HepG2 (cell line): Measurements from ENCODE around the gene PPCDC. TPM values are rescaled to one million over a fixed set of nuclear protein-coding genes. Genes with fewer than 3 reads are reported as not detected.

Experiments used
- ATAC-seq: fragments of 200-7000 bp; cut with Tn5 transposase; 3 replicates; pipeline ENCODE4 v1.9.1; 2020; ENCODE audit warnings: mild to moderate bottlenecking, moderate library complexity
- BruUV-seq: library from RNA; stranded (reverse); fragments of 400-500 nt; replicated peaks from 2 replicates; lab custom pipeline; 2021; lab: Mats Ljungman, UMichigan
- CTCF ChIA-PET: fragments of 300-600 bp; formaldehyde crosslinking; extraction: SDS; loops from one replicate; lab custom pipeline; 2021; ENCODE audit warnings: low total read pairs, inconsistent platforms, low intra/inter-chr PET ratio; lab: Yijun Ruan, JAX
- POLR2A ChIA-PET: fragments of 350-600 bp; sonication (Branson Sonifier 250); formaldehyde crosslinking; loops from one replicate; lab custom pipeline; 2020; ENCODE audit warnings: antibody characterized with exemption, inconsistent platforms; lab: Yijun Ruan, JAX
- DNase-seq: peaks from one replicate; pipeline ENCODE4 v3.0.0-alpha.2; 2015; ENCODE audit warnings: low spot score
- FAIRE-seq: peaks from 3 replicates; lab custom pipeline; 2011; peaks lifted over from hg19 to GRCh38; lab: Jason Lieb, UNC
- H2AFZ ChIP-seq: one replicate; pipeline ENCODE4 v1.6.1; 2011; ENCODE audit warnings: low read length, inconsistent platforms
- H3K27ac ChIP-seq: fragments of 300-600 bp; 3 replicates; pipeline ENCODE4 v1.8.0; 2011; ENCODE audit warnings: mixed run types, mild to moderate bottlenecking, mixed read lengths, low read length, inconsistent platforms; ENCODE audit not compliant: insufficient read depth; ENCODE audit errors: extremely low read length
- H3K27me3 ChIP-seq, 2 experiments: fragments of 200-600 bp in 1 of 2; 2 replicates in 1 of 2; 3 replicates in 1 of 2; pipeline versions ENCODE4 v1.6.0 to v1.8.0; 2011; ENCODE audit warnings: low read length in 2 of 2, mild to moderate bottlenecking in 2 of 2, moderate library complexity in 2 of 2, inconsistent platforms in 1 of 2; ENCODE audit not compliant: insufficient read depth in 2 of 2, control insufficient read depth in 1 of 2
- H3K36me3 ChIP-seq, 2 experiments: fragments of 200-600 bp in 1 of 2; replicated peaks in 1 of 2; 2 replicates in 1 of 2; 3 replicates in 1 of 2; pipeline versions ENCODE4 v1.5.1 to v1.8.0; 2011; ENCODE audit warnings: low read length in 2 of 2, inconsistent platforms in 1 of 2; ENCODE audit not compliant: insufficient read depth in 2 of 2, control insufficient read depth in 1 of 2
- H3K4me1 ChIP-seq: 2 replicates; pipeline ENCODE4 v1.5.1; 2012; ENCODE audit warnings: low read length, inconsistent platforms; ENCODE audit not compliant: insufficient read depth
- H3K4me2 ChIP-seq: 2 replicates; pipeline ENCODE4 v1.6.0; 2011; ENCODE audit warnings: low read depth, low read length, inconsistent platforms
- H3K4me3 ChIP-seq, 3 experiments: fragments of 200-600 bp in 1 of 3; sonication (generic), shearing (Covaris generic) in 1 of 3; replicated peaks in 1 of 3; 2 replicates each; pipeline ENCODE4 v1.5.1; 2011 to 2016; ENCODE audit warnings: low read length in 3 of 3, inconsistent platforms in 2 of 3, low read depth in 2 of 3, mild to moderate bottlenecking in 2 of 3, control low read depth in 1 of 3, mixed read lengths in 1 of 3; ENCODE audit not compliant: insufficient read depth in 1 of 3
- H3K79me2 ChIP-seq: one replicate; pipeline ENCODE4 v1.6.1; 2011; ENCODE audit warnings: low read length, inconsistent platforms; ENCODE audit not compliant: insufficient read depth
- H3K9ac ChIP-seq: 2 replicates; pipeline ENCODE4 v1.6.0; 2011; ENCODE audit warnings: mild to moderate bottlenecking, low read depth, low read length, inconsistent platforms; ENCODE audit not compliant: insufficient read depth
- H3K9me3 ChIP-seq: 2 replicates; pipeline ENCODE4 v1.5.1; 2012; ENCODE audit warnings: mild to moderate bottlenecking, low read length
- H4K20me1 ChIP-seq: 2 replicates; pipeline ENCODE4 v1.6.0; 2011; ENCODE audit warnings: inconsistent platforms, mild to moderate bottlenecking, low read length, moderate library complexity; ENCODE audit not compliant: insufficient read depth
- ETV5 ChIP-seq: IDR thresholded peaks from 2 replicates; pipeline ENCODE4 v1.6.1; 2018; ENCODE audit warnings: missing biosample characterization, missing genetic modification reagents, inconsistent platforms, borderline replicate concordance
- HCFC1 ChIP-seq: fragments of 150-350 bp; IDR thresholded peaks from 2 replicates; pipeline ENCODE4 v1.6.1; 2014; ENCODE audit warnings: low read depth, low read length
- MYPOP ChIP-seq: sonication (generic); formaldehyde crosslinking; IDR thresholded peaks from 2 replicates; pipeline ENCODE4 v1.8.1; 2023; ENCODE audit warnings: mild to moderate bottlenecking, moderate library complexity, missing genetic modification reagents
- NFE2 ChIP-seq: sonication (generic); formaldehyde crosslinking; IDR thresholded peaks from 2 replicates; pipeline ENCODE4 v1.4.0; 2020; ENCODE audit warnings: missing genetic modification reagents
- REL ChIP-seq: sonication (generic); formaldehyde crosslinking; conservative IDR thresholded peaks from 2 replicates; pipeline ENCODE4 v1.8.0; 2022; ENCODE audit warnings: mild to moderate bottlenecking, missing genetic modification reagents, moderate library complexity
- REPIN1 ChIP-seq: sonication (generic); formaldehyde crosslinking; IDR thresholded peaks from 2 replicates; pipeline ENCODE4 v1.8.0; 2022; ENCODE audit warnings: missing genetic modification reagents, low read depth, mild to moderate bottlenecking, borderline replicate concordance
- TCF7L2 ChIP-seq: IDR thresholded peaks from 2 replicates; pipeline ENCODE4 v1.6.1; 2011; ENCODE audit warnings: mild to moderate bottlenecking, low read depth, low read length, moderate library complexity
- TOPORS ChIP-seq: sonication (generic); formaldehyde crosslinking; IDR thresholded peaks from 2 replicates; pipeline ENCODE4 v1.8.0; 2023; ENCODE audit warnings: mild to moderate bottlenecking, missing genetic modification reagents
- TRIM24 ChIP-seq: sonication (generic); formaldehyde crosslinking; IDR thresholded peaks from 2 replicates; pipeline ENCODE4 v1.8.0; 2022; ENCODE audit warnings: mild to moderate bottlenecking, missing genetic modification reagents
- ZBTB25 ChIP-seq: IDR thresholded peaks from 2 replicates; pipeline ENCODE4 v1.6.1; 2018; ENCODE audit warnings: missing genetic modification reagents
- ZNF720 ChIP-seq: sonication (generic); formaldehyde crosslinking; IDR thresholded peaks from 2 replicates; pipeline ENCODE4 v1.4.0; 2020; ENCODE audit warnings: missing genetic modification reagents
- ZNF777 ChIP-seq: sonication (generic); formaldehyde crosslinking; IDR thresholded peaks from 2 replicates; pipeline ENCODE4 v1.4.0; 2020; ENCODE audit warnings: missing genetic modification reagents
- ZNF883 ChIP-seq: sonication (generic); formaldehyde crosslinking; IDR thresholded peaks from 2 replicates; pipeline ENCODE4 v1.5.1; 2020; ENCODE audit warnings: mild to moderate bottlenecking, missing genetic modification reagents; ENCODE audit errors: not compliant biosample characterization
- WGBS: methylation state at CpG from one replicate; pipeline ENCODE4 v1.1.6; 2017; ENCODE audit warnings: low lambda C conversion rate; 5-methylcytosine and 5-hydroxymethylcytosine counted together
- in situ Hi-C: cut with HindIII; loops from 2 replicates; pipeline ENCODE4 v1.10.0; 2017; ENCODE audit warnings: low pct_unique_long_range_greater_than_20kb; ENCODE audit not compliant: extremely low pct_ligation_motif_present
- intact Hi-C: fragments of 100-400 bp; cut with micrococcal nuclease; formaldehyde crosslinking; loops from one replicate; pipeline ENCODE4 v1.10.0; 2022; ENCODE audit not compliant: unreplicated experiment
- polyA plus RNA-seq, 8 experiments: library from polyadenylated mRNA; depleted of rRNA in 3 of 8; stranded (reverse) in 7 of 8; unstranded in 1 of 8; fragments of >200 nt; fragmentation: Illumina TruSeq in 4 of 8; extraction: Trizol in 4 of 8; gene quantifications; 2 replicates each; pipeline versions ENCODE4 v1.2.1 to v1.2.3, GENCODE V29; 2011 to 2016; ENCODE audit warnings: low read depth in 4 of 8, missing spikeins in 1 of 8, mixed read lengths in 1 of 8; ENCODE audit not compliant: insufficient read depth in 1 of 8
- total RNA-seq, 5 experiments: library from RNA; depleted of rRNA; stranded (reverse); fragments of >200 nt; fragmentation: Illumina TruSeq; extraction: Trizol; gene quantifications; 2 replicates each; pipeline ENCODE4 v1.2.3, GENCODE V29; 2016; ENCODE audit warnings: low read depth in 1 of 5
- TF ChIP-seq, protein P1 (sequence below): fragments of 450-650 bp; IDR thresholded peaks from 2 replicates; pipeline ENCODE4 v1.6.1; 2016
- TF ChIP-seq, protein P2 (sequence below): IDR thresholded peaks from 2 replicates; pipeline ENCODE4 v1.6.1; 2016; ENCODE audit warnings: missing biosample characterization, missing genetic modification reagents, low read depth

The PPCDC gene
- total and polyA plus RNA-seq, 2 of the 13 experiments (the other 11 are each of a cell fraction or from before 2014, with no cell fraction given) = 12.3 to 12.8 TPM

GRCh38 chr15:75016431-75016830, 7.0 kb upstream of the PPCDC start:
- ChIA-PET CTCF (no interaction called here), POLR2A (no interaction called here)
- Histone ChIP-seq H3K27ac (no peak overlapping the region), H3K79me2 (no peaks in the 10 kb centered on the region), H2AFZ (no peak overlapping the region), H3K4me3 (no peak overlapping the region), H3K9ac (no peak overlapping the region), H3K36me3 (peaks cover 5 to 36% of the 10 kb centered on the region in 2 experiments), H3K27me3 (no peaks in the 10 kb centered on the region), H3K9me3 (no peaks in the 10 kb centered on the region), H3K4me2 (no peak overlapping the region), H4K20me1 (no peaks in the 10 kb centered on the region), H3K4me1 (no peaks in the 10 kb centered on the region)
- ATAC-seq (no peak), FAIRE-seq (no peak), DNase-seq (no peak)
- in situ Hi-C loops = no loop called here
- BruUV-seq = no TSS peak
- TF ChIP-seq, protein P1, sequence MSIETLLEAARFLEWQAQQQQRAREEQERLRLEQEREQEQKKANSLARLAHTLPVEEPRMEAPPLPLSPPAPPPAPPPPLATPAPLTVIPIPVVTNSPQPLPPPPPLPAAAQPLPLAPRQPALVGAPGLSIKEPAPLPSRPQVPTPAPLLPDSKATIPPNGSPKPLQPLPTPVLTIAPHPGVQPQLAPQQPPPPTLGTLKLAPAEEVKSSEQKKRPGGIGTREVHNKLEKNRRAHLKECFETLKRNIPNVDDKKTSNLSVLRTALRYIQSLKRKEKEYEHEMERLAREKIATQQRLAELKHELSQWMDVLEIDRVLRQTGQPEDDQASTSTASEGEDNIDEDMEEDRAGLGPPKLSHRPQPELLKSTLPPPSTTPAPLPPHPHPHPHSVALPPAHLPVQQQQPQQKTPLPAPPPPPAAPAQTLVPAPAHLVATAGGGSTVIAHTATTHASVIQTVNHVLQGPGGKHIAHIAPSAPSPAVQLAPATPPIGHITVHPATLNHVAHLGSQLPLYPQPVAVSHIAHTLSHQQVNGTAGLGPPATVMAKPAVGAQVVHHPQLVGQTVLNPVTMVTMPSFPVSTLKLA = 0 out of 2 replicates have a peak, but pooled peaks have one; percentile 16
- no peak for TF ChIP-seq TCF7L2
- no peak for TF ChIP-seq REPIN1 (CRISPR knock-in tag)
- intact Hi-C loops = no loop called here
- 98% methylated on average over 13 of the region's 15 CpGs for WGBS

DNA sequence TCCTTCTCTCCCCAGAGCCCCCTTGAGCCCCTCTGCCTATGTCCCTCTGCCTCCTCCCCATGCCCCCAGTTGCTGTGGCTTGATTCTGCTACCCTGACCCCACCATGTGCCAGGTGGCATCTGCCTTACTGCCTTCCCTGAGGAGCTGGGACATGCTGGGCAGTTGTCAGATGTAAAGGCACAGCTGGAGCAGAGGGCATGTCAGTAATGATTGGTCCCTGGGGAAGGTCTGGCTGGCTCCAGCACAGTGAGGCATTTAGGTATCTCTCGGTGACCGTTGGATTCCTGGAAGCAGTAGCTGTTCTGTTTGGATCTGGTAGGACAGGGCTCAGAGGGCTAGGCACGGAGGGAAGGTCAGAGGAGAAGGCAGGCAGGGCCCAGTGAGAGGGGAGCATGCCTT, 3.5 kb upstream of the PPCDC start:
- in situ Hi-C loops = no loop called here
- ChIA-PET CTCF (no interaction called here), POLR2A (no interaction called here)

More for the DNA sequence above, 3.5 kb upstream of the PPCDC start:
- Histone ChIP-seq H3K4me2 (no peak overlapping the region), H3K4me1 (peaks cover 16% of the 10 kb centered on the region), H3K27ac (no peak overlapping the region), H3K9me3 (no peaks in the 10 kb centered on the region), H3K9ac (no peak overlapping the region), H3K79me2 (peaks cover 12% of the 10 kb centered on the region)
- DNase-seq (no peak), ATAC-seq (no peak)
- BruUV-seq = no TSS peak
- TF ChIP-seq MYPOP (CRISPR knock-in tag) (no peak), ETV5 (CRISPR knock-in tag) (no peak), HCFC1 (no peak), ZNF720 (CRISPR knock-in tag) (no peak), TRIM24 (CRISPR knock-in tag) (no peak), ZBTB25 (CRISPR knock-in tag) (no peak), NFE2 (CRISPR knock-in tag) (no peak), TOPORS (no peak), ZNF777 (CRISPR knock-in tag) (no peak), ZNF883 (CRISPR knock-in tag) (no peak), REL (no peak)
- TF ChIP-seq, protein P2, sequence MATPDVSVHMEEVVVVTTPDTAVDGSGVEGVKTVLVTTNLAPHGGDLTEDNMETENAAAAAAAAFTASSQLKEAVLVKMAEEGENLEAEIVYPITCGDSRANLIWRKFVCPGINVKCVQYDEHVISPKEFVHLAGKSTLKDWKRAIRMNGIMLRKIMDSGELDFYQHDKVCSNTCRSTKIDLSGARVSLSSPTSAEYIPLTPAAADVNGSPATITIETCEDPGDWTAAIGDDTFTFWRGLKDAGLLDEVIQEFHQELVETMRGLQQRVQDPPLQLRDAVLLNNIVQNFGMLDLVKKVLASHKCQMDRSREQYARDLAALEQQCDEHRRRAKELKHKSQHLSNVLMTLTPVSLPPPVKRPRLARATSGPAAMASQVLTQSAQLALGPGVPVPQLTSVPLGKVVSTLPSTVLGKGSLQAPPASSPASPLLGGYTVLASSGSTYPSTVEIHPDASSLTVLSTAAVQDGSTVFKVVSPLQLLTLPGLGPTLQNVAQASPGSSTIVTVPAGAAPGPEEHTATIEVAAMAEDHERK (CRISPR knock-in tag) = no peak
- TF ChIP-seq, all 625 proteins: peak for 0
- no peak for FAIRE-seq
- 90% methylated on average over 2 of the region's 3 CpGs for WGBS
- H4K20me1 ChIP-seq = no peaks in the 10 kb centered on the region
- H3K4me3 ChIP-seq = no peak overlapping the region
- H3K36me3 ChIP-seq = peaks cover 4 to 22% of the 10 kb centered on the region in 2 experiments; a peak in 4 of 5 replicates
- intact Hi-C loops = no loop called here
- H3K27me3 ChIP-seq = no peaks in the 10 kb centered on the region
- no peak overlapping the region for H2AFZ ChIP-seq
